HepG2 (cell line): ENCODE data around the gene MRPL39.

Experiments
- HOXA7 ChIP-seq: sonication (generic); formaldehyde crosslinking; IDR thresholded peaks from 2 replicates; pipeline ENCODE4 v1.8.1; 2022; ENCODE audit warnings: mild to moderate bottlenecking, missing genetic modification reagents, moderate library complexity
- NR3C1 ChIP-seq: sonication (generic); formaldehyde crosslinking; IDR thresholded peaks from 2 replicates; pipeline ENCODE4 v1.4.0; 2020; ENCODE audit warnings: missing genetic modification reagents
- RFX5 ChIP-seq: IDR thresholded peaks from 2 replicates; pipeline ENCODE4 v1.6.1; 2011; ENCODE audit warnings: low read depth, low read length, improper control_type of control experiment
- U2AF1 ChIP-seq: fragments of 200-400 bp; formaldehyde crosslinking; optimal IDR thresholded peaks from 2 replicates; pipeline ENCODE3; 2017; ENCODE audit warnings: mild to moderate bottlenecking, low read depth, low read length
- ZKSCAN8 ChIP-seq: IDR thresholded peaks from 2 replicates; pipeline ENCODE4 v1.6.1; 2016; ENCODE audit warnings: borderline replicate concordance, missing genetic modification reagents, missing compliant biosample characterization
- ZNF354B ChIP-seq: sonication (generic); formaldehyde crosslinking; IDR thresholded peaks from 2 replicates; pipeline ENCODE4 v1.8.0; 2022; ENCODE audit warnings: mild to moderate bottlenecking, missing genetic modification reagents
- ZNF616 ChIP-seq: sonication (generic); formaldehyde crosslinking; IDR thresholded peaks from 2 replicates; pipeline ENCODE4 v1.5.0; 2020; ENCODE audit warnings: low read depth, mild to moderate bottlenecking, missing genetic modification reagents
- TF ChIP-seq, protein P1 (sequence below): sonication (generic); formaldehyde crosslinking; conservative IDR thresholded peaks from 2 replicates; pipeline ENCODE4 v1.4.0; 2020; ENCODE audit warnings: missing genetic modification reagents
- TF ChIP-seq, protein P2 (sequence below): sonication (generic); formaldehyde crosslinking; IDR thresholded peaks from 2 replicates; pipeline ENCODE4 v1.5.0; 2020; ENCODE audit warnings: mild to moderate bottlenecking, missing genetic modification reagents, moderate library complexity

DNA sequence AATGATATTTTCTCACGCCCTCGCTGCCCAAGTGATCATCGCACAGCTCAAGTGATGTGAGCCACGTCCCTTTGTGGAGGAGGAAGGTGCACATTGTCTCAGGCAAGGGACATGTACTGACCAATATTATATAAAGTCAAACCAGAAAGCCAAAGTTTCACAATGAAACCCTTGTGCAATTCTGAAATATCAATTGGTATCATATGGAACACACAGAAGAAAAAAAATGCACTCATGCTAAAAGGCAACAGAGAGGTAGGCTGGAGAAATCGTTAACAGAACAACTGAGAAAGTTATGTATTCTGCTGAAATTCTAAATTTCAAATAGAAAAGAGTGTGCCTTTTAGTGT, 33.6 kb upstream of the MRPL39 start:
- TF ChIP-seq ZKSCAN8 (CRISPR knock-in tag) (no peak), NR3C1 (CRISPR knock-in tag) (no peak), U2AF1 (no peak), ZNF616 (CRISPR knock-in tag) (no peak), RFX5 (no peak), ZNF354B (CRISPR knock-in tag) (no peak), HOXA7 (CRISPR knock-in tag) (no peak)
- TF ChIP-seq, protein P1, sequence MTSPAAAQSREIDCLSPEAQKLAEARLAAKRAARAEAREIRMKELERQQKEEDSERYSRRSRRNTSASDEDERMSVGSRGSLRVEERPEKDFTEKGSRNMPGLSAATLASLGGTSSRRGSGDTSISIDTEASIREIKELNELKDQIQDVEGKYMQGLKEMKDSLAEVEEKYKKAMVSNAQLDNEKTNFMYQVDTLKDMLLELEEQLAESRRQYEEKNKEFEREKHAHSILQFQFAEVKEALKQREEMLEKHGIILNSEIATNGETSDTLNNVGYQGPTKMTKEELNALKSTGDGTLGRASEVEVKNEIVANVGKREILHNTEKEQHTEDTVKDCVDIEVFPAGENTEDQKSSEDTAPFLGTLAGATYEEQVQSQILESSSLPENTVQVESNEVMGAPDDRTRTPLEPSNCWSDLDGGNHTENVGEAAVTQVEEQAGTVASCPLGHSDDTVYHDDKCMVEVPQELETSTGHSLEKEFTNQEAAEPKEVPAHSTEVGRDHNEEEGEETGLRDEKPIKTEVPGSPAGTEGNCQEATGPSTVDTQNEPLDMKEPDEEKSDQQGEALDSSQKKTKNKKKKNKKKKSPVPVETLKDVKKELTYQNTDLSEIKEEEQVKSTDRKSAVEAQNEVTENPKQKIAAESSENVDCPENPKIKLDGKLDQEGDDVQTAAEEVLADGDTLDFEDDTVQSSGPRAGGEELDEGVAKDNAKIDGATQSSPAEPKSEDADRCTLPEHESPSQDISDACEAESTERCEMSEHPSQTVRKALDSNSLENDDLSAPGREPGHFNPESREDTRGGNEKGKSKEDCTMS (CRISPR knock-in tag), result no peak
- TF ChIP-seq, protein P2, sequence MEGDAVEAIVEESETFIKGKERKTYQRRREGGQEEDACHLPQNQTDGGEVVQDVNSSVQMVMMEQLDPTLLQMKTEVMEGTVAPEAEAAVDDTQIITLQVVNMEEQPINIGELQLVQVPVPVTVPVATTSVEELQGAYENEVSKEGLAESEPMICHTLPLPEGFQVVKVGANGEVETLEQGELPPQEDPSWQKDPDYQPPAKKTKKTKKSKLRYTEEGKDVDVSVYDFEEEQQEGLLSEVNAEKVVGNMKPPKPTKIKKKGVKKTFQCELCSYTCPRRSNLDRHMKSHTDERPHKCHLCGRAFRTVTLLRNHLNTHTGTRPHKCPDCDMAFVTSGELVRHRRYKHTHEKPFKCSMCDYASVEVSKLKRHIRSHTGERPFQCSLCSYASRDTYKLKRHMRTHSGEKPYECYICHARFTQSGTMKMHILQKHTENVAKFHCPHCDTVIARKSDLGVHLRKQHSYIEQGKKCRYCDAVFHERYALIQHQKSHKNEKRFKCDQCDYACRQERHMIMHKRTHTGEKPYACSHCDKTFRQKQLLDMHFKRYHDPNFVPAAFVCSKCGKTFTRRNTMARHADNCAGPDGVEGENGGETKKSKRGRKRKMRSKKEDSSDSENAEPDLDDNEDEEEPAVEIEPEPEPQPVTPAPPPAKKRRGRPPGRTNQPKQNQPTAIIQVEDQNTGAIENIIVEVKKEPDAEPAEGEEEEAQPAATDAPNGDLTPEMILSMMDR (CRISPR knock-in tag), result no peak
